Neuronal stem cell (in vitro differentiated cells): Measurements from ENCODE around the gene TUBAL3.

Experiments
- DNase-seq: peaks from one replicate; pipeline ENCODE4 v3.0.0-alpha.2; 2013; ENCODE audit warnings: low spot score
- H2AFZ ChIP-seq: one replicate; pipeline ENCODE4 v1.6.1; 2013; ENCODE audit warnings: mild to moderate bottlenecking, low read length, inconsistent platforms
- H2AK5ac ChIP-seq: 2 replicates; pipeline ENCODE4 v1.6.1; 2013; ENCODE audit warnings: low read depth, mild to moderate bottlenecking, inconsistent platforms, low read length, moderate library complexity, mixed read lengths
- H2BK120ac ChIP-seq: 2 replicates; pipeline ENCODE4 v1.6.1; 2013; ENCODE audit warnings: low read depth, mild to moderate bottlenecking, inconsistent platforms, low read length, moderate library complexity, mixed read lengths
- H2BK12ac ChIP-seq: one replicate; pipeline ENCODE4 v1.6.1; 2013; ENCODE audit warnings: low read length, inconsistent platforms
- H2BK15ac ChIP-seq: 2 replicates; pipeline ENCODE4 v1.6.1; 2013; ENCODE audit warnings: mild to moderate bottlenecking, low read length, inconsistent platforms, mixed read lengths
- H2BK5ac ChIP-seq: one replicate; pipeline ENCODE4 v1.6.1; 2013; ENCODE audit warnings: inconsistent platforms, mild to moderate bottlenecking, low read length, moderate library complexity
- H3K14ac ChIP-seq: one replicate; pipeline ENCODE4 v1.6.1; 2013; ENCODE audit warnings: low read length, inconsistent platforms
- H3K18ac ChIP-seq: 2 replicates; pipeline ENCODE4 v1.6.1; 2013; ENCODE audit warnings: low read length, inconsistent platforms
- H3K23ac ChIP-seq: 2 replicates; pipeline ENCODE4 v1.6.1; 2013; ENCODE audit warnings: low read depth, mild to moderate bottlenecking, mixed read lengths, low read length, inconsistent platforms; ENCODE audit not compliant: poor library complexity
- H3K27ac ChIP-seq: replicated peaks from 3 replicates; pipeline ENCODE4 v1.5.1; 2013; ENCODE audit warnings: low read length, inconsistent platforms
- H3K27me3 ChIP-seq, 3 experiments: 2 replicates each; pipeline ENCODE4 v1.6.1; 2013; ENCODE audit warnings: low read length in 3 of 3, mild to moderate bottlenecking in 2 of 3, inconsistent platforms in 1 of 3, low read depth in 1 of 3, mixed read lengths in 1 of 3, moderate library complexity in 1 of 3; ENCODE audit not compliant: control insufficient read depth in 3 of 3, insufficient read depth in 3 of 3
- H3K36me3 ChIP-seq, 2 donors: replicated peaks in 1 of 2; 2 replicates each; pipeline ENCODE4 v1.6.1; 2013; ENCODE audit warnings: low read length in 2 of 2; ENCODE audit not compliant: control insufficient read depth in 2 of 2, insufficient read depth in 2 of 2
- H3K4ac ChIP-seq: 2 replicates; pipeline ENCODE4 v1.6.1; 2013; ENCODE audit warnings: inconsistent platforms, mild to moderate bottlenecking, low read length, moderate library complexity
- H3K4me1 ChIP-seq, 2 donors: 1 replicate in 1 of 2; 2 replicates in 1 of 2; pipeline ENCODE4 v1.6.1; 2013; ENCODE audit warnings: low read length in 2 of 2, low read depth in 1 of 2; ENCODE audit not compliant: control insufficient read depth in 2 of 2, insufficient read depth in 1 of 2
- H3K4me2 ChIP-seq: one replicate; pipeline ENCODE4 v1.6.1; 2013; ENCODE audit warnings: mild to moderate bottlenecking, low read length, inconsistent platforms; ENCODE audit not compliant: insufficient read depth, poor library complexity, severe bottlenecking
- H3K4me3 ChIP-seq, 2 donors: 2 replicates each; pipeline ENCODE4 v1.5.1; 2013; ENCODE audit warnings: low read length in 2 of 2, mild to moderate bottlenecking in 2 of 2, inconsistent platforms in 1 of 2, moderate library complexity in 1 of 2
- H3K79me1 ChIP-seq: one replicate; pipeline ENCODE4 v1.6.1; 2013; ENCODE audit warnings: low read depth, mild to moderate bottlenecking, inconsistent platforms, low read length, moderate library complexity
- H3K9ac ChIP-seq: one replicate; pipeline ENCODE4 v1.6.1; 2013; ENCODE audit warnings: mild to moderate bottlenecking, low read depth, low read length, inconsistent platforms; ENCODE audit not compliant: poor library complexity
- H3K9me3 ChIP-seq, 2 donors: replicated peaks in 1 of 2; 2 replicates each; pipeline versions ENCODE3 to v1.6.1; 2013; ENCODE audit warnings: low read length in 2 of 2, mild to moderate bottlenecking in 2 of 2, inconsistent platforms in 1 of 2, low read depth in 1 of 2, mixed read lengths in 1 of 2, moderate library complexity in 1 of 2; ENCODE audit not compliant: control insufficient read depth in 2 of 2, insufficient read depth in 1 of 2
- H4K8ac ChIP-seq: one replicate; pipeline ENCODE4 v1.6.1; 2013; ENCODE audit warnings: low read depth, mild to moderate bottlenecking, inconsistent platforms, low read length, moderate library complexity
- H4K91ac ChIP-seq: one replicate; pipeline ENCODE4 v1.6.1; 2013; ENCODE audit warnings: low read length, low read depth, mild to moderate bottlenecking, inconsistent platforms; ENCODE audit not compliant: poor library complexity
- WGBS, 2 donors: extraction: QIAGEN DNeasy Blood & Tissue Kit; methylation state at CpG; one replicate each; pipeline ENCODE4 v1.1.7; 2013; ENCODE audit warnings: missing lambda C conversion rate in 2 of 2, mixed read lengths in 1 of 2; ENCODE audit not compliant: insufficient read length in 2 of 2, insufficient replicate concordance in 1 of 2; ENCODE audit errors: extremely low coverage in 2 of 2; 5-methylcytosine and 5-hydroxymethylcytosine counted together

Gene TUBAL3

DNA sequence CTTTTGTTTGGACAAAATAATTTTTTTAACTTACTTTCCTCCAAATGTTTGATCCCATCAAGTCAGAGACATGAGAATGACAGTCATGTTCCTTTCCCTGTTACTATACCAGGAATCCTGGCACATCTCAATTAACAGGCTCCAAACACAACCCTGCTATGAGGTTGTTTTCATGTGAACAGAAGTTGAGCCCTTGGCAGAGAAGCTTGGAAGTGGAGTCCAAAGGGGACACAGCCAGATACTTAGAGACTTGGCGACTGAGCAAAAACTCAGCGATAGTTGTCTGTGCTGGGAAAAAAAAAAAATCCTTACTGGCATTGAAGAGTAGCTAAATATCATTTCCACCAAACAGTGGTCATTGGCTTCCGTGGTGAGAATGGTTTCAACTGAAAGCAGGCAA, 12.8 kb downstream of the TUBAL3 start:
- no peak overlapping the region for H3K4me2 ChIP-seq
- DNase-seq: no peak
- H3K4ac ChIP-seq: no peak overlapping the region
- no peak overlapping the region for H2BK5ac ChIP-seq
- H2BK12ac ChIP-seq: no peak overlapping the region
- H4K91ac ChIP-seq: no peak overlapping the region
- H2AFZ ChIP-seq: no peak overlapping the region
- no peaks in the 10 kb centered on the region for H3K79me1 ChIP-seq
- no CpG with 5 or more reads among the region's 3 CpGs for WGBS, 2 donors
- H2BK15ac ChIP-seq: no peak overlapping the region
- H3K9ac ChIP-seq: no peak overlapping the region
- H3K36me3 ChIP-seq: no peaks in the 10 kb centered on the region
- no peak overlapping the region for H3K27ac ChIP-seq
- H3K4me3 ChIP-seq: no peak overlapping the region
- H4K8ac ChIP-seq: no peak overlapping the region
- no peaks in the 10 kb centered on the region for H3K4me1 ChIP-seq
- peaks cover 2 to 15% of the 10 kb centered on the region in 2 donors for H3K9me3 ChIP-seq
- H3K18ac ChIP-seq: no peak overlapping the region
- no peak overlapping the region for H3K14ac ChIP-seq
- peaks cover 0 to under 1% (median 0%) of the 10 kb centered on the region in 3 experiments for H3K27me3 ChIP-seq
- no peak overlapping the region for H3K23ac ChIP-seq
- H2AK5ac ChIP-seq: no peak overlapping the region
- no peak overlapping the region for H2BK120ac ChIP-seq

DNA sequence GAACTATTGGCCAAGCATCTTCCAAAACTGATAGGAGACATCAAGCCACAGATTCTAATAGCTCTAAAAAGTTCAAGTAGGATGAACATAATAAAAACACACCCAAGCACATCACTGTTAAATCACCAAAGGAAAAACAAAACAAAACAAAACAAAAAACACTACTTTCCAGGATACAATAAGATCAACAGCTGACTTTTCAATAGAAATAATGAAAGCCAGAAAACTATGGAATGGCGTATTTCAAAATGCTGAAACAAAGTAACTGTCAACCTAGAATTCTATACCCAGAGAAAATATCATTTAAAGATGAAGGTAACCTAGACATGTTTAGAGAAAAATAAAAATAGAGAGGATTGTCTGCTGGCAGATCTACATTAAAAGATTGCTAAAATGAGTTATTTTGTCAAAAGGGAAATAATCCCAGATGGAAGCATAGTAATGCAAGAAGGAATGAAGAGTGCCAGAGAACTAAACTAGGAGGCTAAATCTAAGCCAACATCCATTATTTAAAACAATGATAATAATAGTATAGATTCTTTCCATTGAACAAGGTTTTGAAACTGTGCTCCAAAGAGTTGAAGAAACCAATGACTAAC, 13.9 kb downstream of the TUBAL3 start:
- WGBS, 2 donors: no CpG with 5 or more reads among the region's 1 CpG
- no peak overlapping the region for H3K4me3 ChIP-seq
- H3K18ac ChIP-seq: no peak overlapping the region

DNA sequence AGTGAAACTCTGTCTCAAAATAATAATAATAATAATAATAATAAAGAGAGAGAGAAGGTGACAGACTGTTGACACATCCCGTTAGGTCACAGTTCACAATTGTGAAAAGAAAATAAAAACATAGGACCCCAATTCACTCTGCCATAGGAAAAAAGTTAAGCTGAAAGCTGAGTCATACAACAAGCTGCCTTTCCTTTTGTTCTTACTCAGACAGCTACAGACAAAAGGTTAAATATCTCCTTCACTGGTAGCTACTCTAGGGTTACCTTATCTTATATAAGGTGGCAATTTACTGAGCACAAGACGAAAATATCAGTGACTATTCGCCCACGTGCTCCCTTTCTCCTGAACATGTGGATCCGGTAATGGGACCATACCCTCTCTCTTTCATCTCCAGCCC, 17.5 kb downstream of the TUBAL3 start:
- no peak overlapping the region for H4K8ac ChIP-seq
- H3K36me3 ChIP-seq: no peaks in the 10 kb centered on the region
- no peak overlapping the region for H3K9ac ChIP-seq
- H3K14ac ChIP-seq: no peak overlapping the region
- H3K4ac ChIP-seq: no peak overlapping the region
- no peak for DNase-seq
- no peaks in the 10 kb centered on the region for H3K4me1 ChIP-seq
- H3K23ac ChIP-seq: no peak overlapping the region
- no peak overlapping the region for H2BK120ac ChIP-seq
- no peak overlapping the region for H2BK15ac ChIP-seq
- H3K27me3 ChIP-seq: peaks cover 0 to 2% (median 0%) of the 10 kb centered on the region in 3 experiments
- no peak overlapping the region for H3K18ac ChIP-seq
- H4K91ac ChIP-seq: no peak overlapping the region
- H3K79me1 ChIP-seq: no peaks in the 10 kb centered on the region
- H2AFZ ChIP-seq: no peak overlapping the region
- no peak overlapping the region for H3K4me2 ChIP-seq
- no CpG with 5 or more reads among the region's 5 CpGs for WGBS, 2 donors
- no peak overlapping the region for H3K27ac ChIP-seq
- no peak overlapping the region for H3K4me3 ChIP-seq
- peaks cover 4 to 15% of the 10 kb centered on the region in 2 donors for H3K9me3 ChIP-seq
- H2AK5ac ChIP-seq: no peak overlapping the region
- no peak overlapping the region for H2BK5ac ChIP-seq
- no peak overlapping the region for H2BK12ac ChIP-seq

More for the DNA sequence above, 13.9 kb downstream of the TUBAL3 start:
- Histone ChIP-seq H3K4me2 (no peak overlapping the region), H3K27ac (no peak overlapping the region), H3K14ac (no peak overlapping the region), H2BK12ac (no peak overlapping the region), H3K4ac (no peak overlapping the region), H3K79me1 (no peaks in the 10 kb centered on the region), H3K36me3 (no peaks in the 10 kb centered on the region), H3K4me1 (no peaks in the 10 kb centered on the region), H2BK120ac (no peak overlapping the region), H4K91ac (no peak overlapping the region), H2BK5ac (no peak overlapping the region), H3K9me3 (peaks cover 5 to 15% of the 10 kb centered on the region in 2 donors), H3K27me3 (peaks cover 0 to 2% (median 0%) of the 10 kb centered on the region in 3 experiments), H3K23ac (no peak overlapping the region), H4K8ac (no peak overlapping the region), H2BK15ac (no peak overlapping the region), H2AK5ac (no peak overlapping the region), H2AFZ (no peak overlapping the region), H3K9ac (no peak overlapping the region)
- no peak for DNase-seq

DNA sequence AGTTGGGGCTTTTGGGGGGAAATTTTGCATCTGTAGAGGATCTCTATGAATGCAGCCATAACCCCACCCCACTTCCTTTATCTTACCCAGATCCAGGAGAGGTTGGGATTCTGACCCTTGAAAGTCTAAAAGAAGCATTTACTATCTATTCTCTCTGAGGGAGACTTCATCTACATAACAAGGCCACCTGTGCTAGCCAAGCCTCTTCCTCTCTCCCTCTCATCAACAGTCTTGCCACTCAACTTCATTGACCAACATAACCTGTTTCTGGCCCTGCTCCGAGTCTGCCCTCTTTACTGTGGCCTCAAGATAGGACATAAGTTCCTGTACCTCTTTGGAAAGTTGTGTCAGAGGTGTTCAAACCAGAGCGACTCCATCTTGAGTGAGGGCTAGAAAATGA, 19.4 kb downstream of the TUBAL3 start:
- DNase-seq: no peak
- no peak overlapping the region for H3K4me3 ChIP-seq
- no CpG with 5 or more reads among the region's 2 CpGs for WGBS, 2 donors
- H3K4ac ChIP-seq: no peak overlapping the region
- no peak overlapping the region for H4K91ac ChIP-seq
- no peak overlapping the region for H3K9ac ChIP-seq
- no peaks in the 10 kb centered on the region for H3K4me1 ChIP-seq
- no peak overlapping the region for H4K8ac ChIP-seq
- H2AK5ac ChIP-seq: no peak overlapping the region
- no peak overlapping the region for H3K4me2 ChIP-seq
- no peak overlapping the region for H3K18ac ChIP-seq
- H3K36me3 ChIP-seq: no peaks in the 10 kb centered on the region
- H2BK5ac ChIP-seq: no peak overlapping the region
- no peaks in the 10 kb centered on the region for H3K79me1 ChIP-seq
- H2BK12ac ChIP-seq: no peak overlapping the region
- no peak overlapping the region for H3K27ac ChIP-seq
- no peak overlapping the region for H2BK15ac ChIP-seq
- H3K9me3 ChIP-seq: peaks cover 3 to 4% of the 10 kb centered on the region in 2 donors
- no peak overlapping the region for H3K14ac ChIP-seq
- no peak overlapping the region for H3K23ac ChIP-seq
- no peak overlapping the region for H2BK120ac ChIP-seq
- peaks cover 0 to 2% (median 0%) of the 10 kb centered on the region in 3 experiments for H3K27me3 ChIP-seq
- no peak overlapping the region for H2AFZ ChIP-seq
